ENCODE measurements around the gene AGXT.

AGXT gene

DNA sequence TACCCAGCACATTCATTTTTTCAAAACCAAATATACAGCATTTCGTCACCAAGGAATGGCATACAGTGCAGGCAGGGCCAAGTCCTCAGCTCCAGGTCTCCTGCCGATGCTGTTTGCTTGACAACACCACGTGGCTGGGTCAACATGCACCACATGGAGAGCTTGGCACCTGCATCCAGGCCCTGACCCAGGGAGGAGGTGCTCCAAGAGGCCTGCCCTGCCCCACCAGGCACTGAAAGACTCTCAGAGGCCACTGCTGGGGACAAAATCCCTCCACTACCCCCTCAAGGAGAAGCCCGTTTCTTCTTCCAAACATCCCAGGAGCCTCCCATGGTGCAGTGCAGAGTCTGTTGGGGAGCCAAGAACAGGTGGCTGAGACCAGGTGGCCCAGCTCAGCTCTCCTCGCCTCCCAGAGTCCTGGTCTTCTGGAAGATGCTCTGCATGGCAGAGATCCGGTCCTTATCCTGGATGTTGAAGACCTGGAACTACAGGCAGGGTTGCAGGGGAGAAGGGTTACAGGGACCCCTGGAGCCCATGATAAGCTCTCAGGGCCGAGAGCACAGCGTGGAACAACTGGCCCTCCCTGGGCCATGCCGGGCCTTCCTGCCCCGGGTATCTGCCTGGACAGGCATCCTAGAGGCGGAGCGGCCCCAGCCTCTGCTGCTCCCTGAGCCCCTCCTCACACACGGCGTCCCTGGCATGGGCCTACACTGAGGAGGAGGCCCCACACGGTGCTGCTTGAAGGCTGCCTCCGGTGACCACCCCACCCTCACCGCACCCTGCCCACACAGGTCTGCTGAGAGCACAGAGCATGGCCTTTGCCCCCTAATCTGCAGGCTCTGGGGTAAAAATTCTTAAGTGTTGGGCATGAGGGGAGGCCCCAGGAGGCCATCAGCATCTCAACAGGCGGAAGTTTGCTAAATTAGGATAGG is 18.3 kb downstream of the AGXT start:
- DNase-seq = no peak

GRCh38 chr2:240887631-240888030 is 19.0 kb downstream of the AGXT start:
- DNase-seq = no peak

DNA sequence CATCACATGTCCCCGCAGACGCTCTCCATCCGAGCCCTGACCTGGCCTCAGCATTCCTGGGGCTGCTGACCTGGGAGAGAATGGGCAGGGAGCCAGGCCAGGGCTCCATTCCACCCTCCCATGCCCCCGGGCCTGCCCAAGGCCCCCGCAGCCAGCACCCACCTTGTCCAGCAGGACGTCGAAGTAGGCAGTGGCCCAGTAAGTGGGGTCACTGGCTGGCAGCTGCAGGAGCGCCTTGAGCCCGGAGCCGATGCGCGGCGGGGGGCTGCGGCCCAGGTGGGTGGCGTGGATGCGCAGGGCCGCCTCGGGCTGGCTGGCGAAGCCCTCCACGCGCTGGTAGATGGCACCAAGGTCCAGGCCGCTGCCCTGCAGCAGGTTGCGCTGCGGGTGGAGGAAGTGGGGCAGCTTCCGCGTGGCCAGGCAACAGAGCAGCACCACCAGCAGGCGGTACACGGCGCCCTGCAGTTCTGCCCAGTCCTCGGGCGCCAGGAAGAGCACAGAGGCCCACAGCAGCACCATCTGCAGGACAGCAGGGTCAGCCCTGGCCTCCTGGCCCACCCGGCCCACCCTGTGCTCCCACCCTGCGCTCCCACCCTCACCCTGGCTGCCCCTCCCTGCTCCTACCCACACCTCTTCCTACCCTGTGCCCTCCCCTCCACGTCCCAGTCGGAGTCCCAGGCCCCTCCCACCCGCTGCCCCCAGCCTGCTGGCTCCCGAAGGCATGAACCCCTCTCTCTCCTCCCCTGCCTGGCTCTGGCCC is 19.7 kb downstream of the AGXT start:
- no peak for DNase-seq

- DNase-seq = no peak
Observed at GRCh38 chr2:240888890-240889573, 20.4 kb downstream of the AGXT start.

DNA sequence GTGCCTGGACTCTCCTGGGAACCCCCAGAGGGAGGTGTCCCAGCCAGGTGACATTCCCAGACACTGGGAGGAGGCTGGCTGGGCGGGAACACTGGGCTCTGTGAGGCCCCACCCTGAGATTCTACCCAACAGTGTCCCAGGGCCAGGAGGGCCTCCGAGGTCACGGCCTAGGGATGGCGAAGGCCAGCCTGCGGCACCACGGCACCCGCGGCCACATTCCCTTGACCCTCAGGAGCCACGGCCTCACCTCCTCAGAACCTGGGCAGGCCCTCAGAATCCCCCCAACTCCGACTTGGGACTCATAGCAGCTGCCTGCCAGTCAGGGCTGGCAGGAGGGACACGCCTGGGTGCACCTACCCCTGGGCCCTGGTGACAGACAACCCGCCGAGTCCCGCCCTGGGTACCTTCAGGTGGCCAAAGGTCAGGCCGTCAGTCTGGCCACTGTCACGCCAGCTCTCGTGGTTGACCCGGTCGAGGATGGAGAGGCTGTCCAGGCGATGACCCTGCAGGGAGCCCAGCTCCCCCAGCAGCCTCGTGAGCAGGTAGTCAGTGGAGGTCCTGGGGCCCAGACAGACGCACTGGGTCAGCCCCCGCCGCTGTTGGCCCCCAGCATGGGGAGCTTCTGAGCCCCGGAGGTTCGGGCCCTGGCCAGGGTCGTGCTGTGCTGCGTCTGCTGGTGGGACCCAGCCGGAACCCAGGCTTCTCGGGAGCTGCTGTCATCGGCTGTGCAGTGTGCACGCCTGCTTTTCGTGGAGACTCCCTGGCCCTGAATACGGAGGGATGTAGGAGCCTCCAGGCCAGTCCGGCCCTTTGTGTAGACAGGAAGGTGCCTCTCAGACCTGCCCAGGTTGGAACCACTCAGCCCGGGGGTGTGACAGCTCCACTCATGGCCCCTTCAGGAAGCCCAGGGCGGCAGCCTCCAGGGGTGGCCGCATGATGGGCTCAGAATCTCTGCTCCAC is 21.3 kb downstream of the AGXT start:
- DNase-seq = no peak

- no peak for DNase-seq
Observed at GRCh38 chr2:240890691-240891090, 22.1 kb downstream of the AGXT start.

DNA sequence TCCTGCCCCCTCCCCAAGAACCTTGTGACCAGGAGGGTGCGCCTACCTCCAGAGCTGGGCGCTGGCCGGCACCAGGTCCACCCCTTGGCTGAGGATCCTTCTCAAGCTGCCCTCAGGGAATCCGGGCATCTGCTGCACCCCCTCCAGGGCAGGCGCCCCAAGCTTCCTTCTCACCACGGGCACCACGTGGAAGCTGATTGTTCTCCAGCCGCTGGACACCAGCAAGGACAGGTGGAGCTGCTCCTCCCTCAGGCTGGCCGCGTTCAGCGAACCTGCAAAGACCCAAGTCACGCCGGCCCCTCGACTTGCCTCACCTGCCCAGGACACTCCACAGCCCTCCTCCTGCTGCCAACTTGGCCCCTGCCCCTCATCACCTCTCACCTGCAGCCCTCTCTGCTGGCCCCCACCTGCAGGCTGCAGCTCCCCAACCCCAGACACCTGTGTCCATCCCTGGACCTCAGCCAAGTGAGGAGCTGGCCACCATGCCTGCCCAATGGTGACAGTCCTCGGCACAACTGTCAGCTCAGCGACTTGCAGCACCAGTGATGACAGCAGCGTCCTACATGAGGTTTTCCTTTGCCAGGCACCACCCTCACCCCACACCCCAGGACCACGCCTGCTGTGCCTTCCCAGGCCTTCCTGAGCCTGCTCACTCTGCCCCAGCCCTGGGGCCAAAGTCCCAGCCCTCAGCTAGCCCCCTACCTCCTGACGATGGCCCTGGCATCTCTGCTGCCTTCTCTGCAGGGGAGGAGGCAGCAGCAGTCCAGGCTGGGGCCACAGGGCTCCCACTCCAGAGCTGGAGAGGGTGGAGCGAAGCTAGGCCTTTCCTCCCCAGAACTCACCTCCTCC is 23.1 kb downstream of the AGXT start:
- no peak for DNase-seq

GRCh38 chr2:240892356-240892755 is 23.7 kb downstream of the AGXT start:
- DNase-seq = no peak

GRCh38 chr2:240892925-240893324 is 24.3 kb downstream of the AGXT start:
- no peak for DNase-seq

GRCh38 chr2:240893363-240893844 is 24.8 kb downstream of the AGXT start:
- no peak for DNase-seq

DNA sequence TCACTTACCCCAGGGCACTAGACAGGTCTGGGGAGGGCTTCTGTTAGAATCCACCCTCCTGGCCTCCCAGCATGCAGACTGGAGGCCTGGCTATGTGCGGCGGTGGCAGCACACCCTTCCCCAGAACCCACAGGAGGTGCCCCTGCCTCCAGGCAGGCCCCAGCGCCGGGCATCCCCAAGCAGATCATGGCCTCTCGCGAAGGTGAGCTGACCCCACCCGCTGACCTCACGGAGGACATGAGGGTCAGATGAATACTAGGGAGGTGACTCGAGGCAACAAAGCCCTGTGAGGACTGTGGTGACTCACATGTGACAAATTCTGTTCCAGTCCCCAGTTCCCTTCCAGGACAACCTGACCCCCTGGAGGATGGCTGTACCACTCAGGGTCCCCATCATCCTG is 25.4 kb downstream of the AGXT start:
- DNase-seq = no peak

- no peak for DNase-seq
Observed at GRCh38 chr2:240894836-240895558, 26.4 kb downstream of the AGXT start.

- DNase-seq = no peak
Observed at GRCh38 chr2:240895656-240896388, 27.2 kb downstream of the AGXT start, which contains the start of gene MAB21L4. Gene MAB21L4 (minus strand): TSS chr2:240896156. CDS start chr2:240895997, 159 bp downstream.

DNA sequence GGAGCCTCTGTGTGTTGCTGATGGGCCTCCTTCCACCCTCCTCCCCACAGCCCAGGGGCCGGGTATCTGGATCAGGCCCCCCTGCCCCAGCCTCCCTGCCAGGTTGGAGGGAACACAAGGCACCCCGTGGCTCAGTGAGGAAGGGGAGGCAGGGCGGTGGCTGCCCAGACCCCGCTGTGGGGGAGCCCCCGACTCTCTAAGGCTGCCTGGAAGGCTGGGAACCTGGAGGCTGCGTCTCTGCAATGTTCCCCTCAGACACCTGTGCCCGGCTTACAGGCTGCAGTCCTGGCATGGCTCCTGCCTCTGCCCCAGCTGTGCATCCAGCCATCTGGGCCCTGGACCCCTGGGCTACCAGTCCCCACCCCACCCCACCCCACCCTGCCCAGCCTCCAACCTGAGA is 27.8 kb downstream of the AGXT start:
- DNase-seq = no peak

DNA sequence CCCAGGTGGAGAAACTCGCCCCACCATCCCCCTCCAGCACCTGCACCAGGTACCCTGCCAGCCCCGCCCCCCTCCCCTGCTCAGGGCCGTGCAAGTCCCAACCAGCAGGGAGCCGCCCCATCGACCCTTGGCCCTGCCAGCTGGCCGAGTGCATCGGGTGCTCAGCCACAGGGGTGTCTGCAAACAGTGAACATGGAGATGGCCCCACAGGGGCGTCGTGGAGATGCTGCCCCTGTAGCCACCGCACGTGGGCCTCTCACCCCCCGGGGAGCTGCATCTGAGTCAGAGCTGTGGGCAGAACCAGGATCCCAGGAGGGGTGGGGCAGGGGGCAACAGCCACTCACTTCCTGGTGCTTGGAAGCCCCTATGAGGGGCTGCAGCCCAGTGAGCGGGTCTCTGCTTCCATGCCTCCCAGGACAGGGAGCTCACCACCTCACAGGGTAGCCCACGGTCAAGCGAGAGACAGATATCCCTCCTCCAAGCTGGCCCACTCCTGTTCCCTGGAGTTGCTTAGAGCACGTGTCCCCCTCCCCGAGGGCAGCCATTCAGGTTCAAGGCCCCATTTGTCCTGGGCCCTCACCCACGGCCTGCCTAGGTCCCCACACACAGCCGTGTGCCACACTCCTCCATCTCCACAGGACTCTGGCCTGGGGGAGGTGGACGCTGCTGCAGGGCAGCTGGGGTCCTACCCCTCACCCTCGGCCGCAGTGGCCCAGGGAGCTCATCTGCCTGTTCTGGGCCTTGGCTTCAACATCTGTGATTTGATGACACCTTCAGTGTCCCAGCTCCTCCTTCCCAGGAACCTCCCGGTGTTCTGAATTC is 28.5 kb downstream of the AGXT start:
- DNase-seq = no peak

- no peak for DNase-seq
Observed at GRCh38 chr2:240898108-240898730, 29.6 kb downstream of the AGXT start.

DNA sequence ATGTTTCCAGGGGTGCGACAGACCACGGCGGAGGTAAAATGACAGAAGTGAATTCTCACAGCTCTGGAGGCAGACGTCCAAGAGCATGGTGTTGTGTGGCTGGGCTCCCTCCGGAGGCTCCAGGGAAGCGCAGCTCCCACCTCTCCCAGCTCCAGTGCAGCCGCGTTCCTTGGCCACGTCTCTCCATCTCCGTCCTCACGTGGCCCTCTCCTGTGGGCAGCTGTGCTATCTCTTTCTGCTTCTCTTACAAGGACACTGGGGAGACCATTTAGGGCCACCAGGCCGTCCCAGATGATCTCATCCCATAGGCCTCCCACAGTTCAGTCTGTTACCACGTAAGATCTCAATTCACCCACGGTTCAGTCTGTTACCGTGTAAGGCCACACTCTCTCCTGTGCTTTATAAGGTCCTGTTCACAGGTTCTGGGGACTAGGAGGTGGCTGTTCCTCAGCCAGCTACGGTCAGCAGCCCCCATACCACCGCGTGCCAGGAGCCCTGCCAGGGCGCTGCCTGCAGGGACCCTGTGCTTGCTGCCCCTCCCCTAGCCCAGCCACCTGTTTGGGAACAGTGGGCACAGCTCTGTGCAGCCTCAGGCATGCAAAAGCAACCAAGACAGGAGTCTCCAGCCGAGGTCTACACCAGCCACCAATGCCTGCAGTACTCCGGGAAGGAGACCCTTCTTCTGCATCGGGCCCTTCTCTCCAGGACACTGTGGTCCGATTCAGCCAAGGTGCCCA is 30.3 kb downstream of the AGXT start:
- no peak for DNase-seq

Data from inflammatory macrophage treated with lipopolysaccharide for 4 hours (primary cell).